Cardiac septum (tissue), 1 donor: ENCODE results near the gene TMEM138. TPM values are rescaled to one million over a fixed set of nuclear protein-coding genes. Genes with fewer than 3 reads are reported as not detected.

ENCODE experiments used
- DNase-seq: peaks from one replicate; pipeline ENCODE4 v3.0.0-alpha.2; 2020; ENCODE audit warnings: low spot score
- intact Hi-C: fragments of 100-400 bp; cut with DNase I; formaldehyde crosslinking; loops from one replicate; pipeline ENCODE4 v1.14.0; 2022
- long read RNA-seq: library from polyadenylated mRNA; unstranded; transcript quantifications from one replicate; pipeline ENCODE4 v2.0.0, GENCODE V29; 2021
- total RNA-seq: library from RNA; stranded (reverse); fragmentation: NEBNext Ultra II Directional; extraction: Animal tissue kit (Norgen Biotek cat#: 25700); gene quantifications from one replicate; pipeline ENCODE4 v1.2.1, GENCODE V29; 2021
- donor health status: DM: no; HTN: no; CAD: no.

Gene TMEM138
- total RNA-seq: 17.9 TPM
- long read RNA-seq, transcript TMEM138-201 (5 exons, 1,848 nt): major isoform, 5 of 12 reads
- long read RNA-seq, partial matches to known transcripts: 0 of 12 reads
- long read RNA-seq, other reads (novel, unspliced or antisense): 3 of 12 reads

GRCh38 chr11:61361741-61362541 lies at the start of gene TMEM138, which contains the start of gene CYB561A3:
Gene TMEM138 (plus strand): TSS chr11:61362374. CDS start chr11:61364391, 2,017 bp downstream.
Gene CYB561A3 (minus strand): TSS chr11:61361882. CDS start chr11:61356713, 5,169 bp downstream.
- DNase-seq: peak; percentile 96
- intact Hi-C loops: loop anchor here (1.0 kb wide), 1 partner anchor 29 kb away; the partner anchor contains the start of genes DDB1 and TKFC

GRCh38 chr11:61315260-61315659 lies 46.9 kb upstream of the TMEM138 start:
- intact Hi-C loops: no loop called here
- DNase-seq: no peak

DNA sequence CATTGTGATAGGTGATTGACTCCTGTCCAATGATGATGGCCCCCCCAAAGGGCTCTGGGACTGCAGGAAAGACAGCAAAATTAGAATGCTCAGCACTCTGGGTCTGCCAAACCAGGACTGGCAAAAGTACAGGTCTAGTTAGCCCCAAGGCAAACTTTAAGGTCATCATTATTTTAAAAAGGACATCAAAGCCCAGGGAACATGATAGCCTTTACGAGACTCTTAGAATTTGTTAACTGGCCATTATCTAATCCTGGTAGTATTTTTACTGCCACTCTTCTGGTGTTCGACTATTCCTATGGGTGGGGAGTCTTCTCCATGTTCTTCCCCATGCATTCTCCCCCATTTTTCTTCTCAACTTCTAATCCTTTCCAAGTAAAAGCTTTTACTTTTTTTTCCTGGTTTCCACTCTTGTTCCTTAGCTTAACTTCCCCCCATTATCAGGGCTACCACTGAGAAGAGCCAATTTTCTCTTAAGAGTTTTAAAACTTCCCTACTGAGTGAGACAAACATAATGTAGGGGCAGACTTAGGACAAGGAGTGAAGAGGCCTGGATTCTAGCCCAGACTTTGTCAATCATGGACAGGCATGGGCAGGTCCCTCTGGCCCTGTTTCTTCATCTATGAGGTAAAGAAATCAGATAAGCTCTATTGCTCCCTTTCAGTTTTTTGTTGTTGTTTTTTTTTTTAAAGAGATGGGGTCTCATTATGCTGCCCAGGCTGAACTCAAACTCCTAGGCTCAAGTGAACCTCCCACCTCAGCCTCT lies 36.3 kb upstream of the TMEM138 start:
- intact Hi-C loops: no loop called here
- DNase-seq: peak; percentile 14

DNA sequence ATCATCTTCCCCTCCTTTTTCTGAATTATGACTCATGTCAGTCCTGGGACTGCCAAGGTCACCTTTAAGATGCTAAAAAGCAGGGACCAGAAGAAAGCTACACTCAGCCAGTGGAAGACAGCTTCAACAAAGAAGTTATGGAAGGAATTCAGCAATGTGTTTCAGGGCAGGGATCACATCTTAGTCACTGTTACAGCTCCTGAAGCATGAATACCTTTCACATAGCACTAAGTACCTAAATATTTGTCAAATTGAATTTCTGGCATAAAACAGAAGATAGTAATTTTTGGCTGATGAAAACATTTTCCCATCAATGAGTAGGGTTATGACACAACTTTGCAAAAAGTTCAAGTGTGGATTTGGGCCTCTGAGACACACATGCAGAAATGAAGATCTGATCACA lies 34.5 kb upstream of the TMEM138 start:
- DNase-seq: no peak
- intact Hi-C loops: no loop called here

GRCh38 chr11:61328351-61328750 lies 33.8 kb upstream of the TMEM138 start:
- peak; percentile 50 for DNase-seq
- intact Hi-C loops: no loop called here

- no peak for DNase-seq
- intact Hi-C loops: loop anchor here (5.0 kb wide), 1 partner anchor 33 kb away; the partner anchor contains the start of gene VWCE
Observed at GRCh38 chr11:61329871-61330270, 32.3 kb upstream of the TMEM138 start.

GRCh38 chr11:61331651-61332050 lies 30.5 kb upstream of the TMEM138 start:
- DNase-seq: no peak
- intact Hi-C loops: loop anchor here (5.0 kb wide), 1 partner anchor 34 kb away; the partner anchor contains the start of gene VWCE

GRCh38 chr11:61332281-61332796 lies 29.8 kb upstream of the TMEM138 start:
- DNase-seq: no peak
- intact Hi-C loops: loop anchor here (5.0 kb wide), 1 partner anchor 35 kb away; the partner anchor contains the start of gene VWCE

DNA sequence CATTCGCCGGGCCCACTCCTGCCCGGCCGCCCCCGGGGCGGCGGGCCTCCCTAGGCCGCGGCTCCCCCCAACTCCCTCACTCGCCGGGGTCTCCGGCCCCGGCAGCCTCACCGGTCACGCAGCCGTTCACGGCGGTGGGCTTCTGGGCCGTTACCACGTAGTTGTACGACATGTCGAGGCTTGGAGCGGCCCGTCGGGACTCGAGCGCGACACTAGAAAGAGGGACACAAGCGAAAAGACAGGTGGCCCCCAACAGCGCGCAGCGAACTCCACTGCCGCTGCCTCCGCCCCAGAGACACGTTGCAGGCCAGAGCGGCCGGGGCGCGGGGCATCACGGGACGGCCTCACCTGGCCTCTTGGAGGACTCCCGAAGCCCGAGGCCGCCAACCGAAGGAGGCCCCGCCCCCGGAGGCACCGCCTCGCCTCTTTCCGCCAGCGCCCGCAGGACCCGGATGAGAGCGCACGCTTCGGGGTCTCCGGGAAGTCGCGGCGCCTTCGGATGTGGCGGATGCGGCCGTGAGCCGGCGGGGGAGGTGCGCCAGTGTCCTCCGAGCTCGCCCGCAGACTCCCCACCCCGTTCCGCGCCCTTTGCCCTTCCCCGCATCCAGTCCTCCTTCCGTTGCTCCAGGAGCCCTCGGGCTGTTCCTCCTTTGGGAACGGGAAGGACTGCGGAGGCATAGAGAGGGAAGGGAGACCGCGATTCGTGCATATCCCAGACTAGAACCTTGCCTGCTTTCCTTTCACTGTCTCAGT lies 29.2 kb upstream of the TMEM138 start, which contains the start of the genes DDB1 and TKFC:
DDB1 (minus strand) TSS at position 309 of the 753 bp plus-strand sequence; CDS start at position 172, 137 bp downstream.
TKFC (plus strand) TSS at position 432 of the 753 bp plus-strand sequence. CDS start 1,501 bp downstream, outside the sequence.
- intact Hi-C loops: loop anchor here (1.0 to 5.0 kb wide), 2 partner anchors 29 to 36 kb away; partner anchors contain the start of genes TMEM138 and VWCE
- peak; percentile 98 for DNase-seq

- DNase-seq: peak; percentile 47
- intact Hi-C loops: loop anchor here (1.0 to 5.0 kb wide), 2 partner anchors 29 to 36 kb away; partner anchors contain the start of genes TMEM138 and VWCE
Observed at GRCh38 chr11:61333550-61334433, 28.4 kb upstream of the TMEM138 start.

- intact Hi-C loops: loop anchor here (5.0 kb wide), 1 partner anchor 37 kb away; the partner anchor contains the start of gene VWCE
- DNase-seq: peak; percentile 67
Observed at GRCh38 chr11:61334434-61335354, 27.5 kb upstream of the TMEM138 start.

DNA sequence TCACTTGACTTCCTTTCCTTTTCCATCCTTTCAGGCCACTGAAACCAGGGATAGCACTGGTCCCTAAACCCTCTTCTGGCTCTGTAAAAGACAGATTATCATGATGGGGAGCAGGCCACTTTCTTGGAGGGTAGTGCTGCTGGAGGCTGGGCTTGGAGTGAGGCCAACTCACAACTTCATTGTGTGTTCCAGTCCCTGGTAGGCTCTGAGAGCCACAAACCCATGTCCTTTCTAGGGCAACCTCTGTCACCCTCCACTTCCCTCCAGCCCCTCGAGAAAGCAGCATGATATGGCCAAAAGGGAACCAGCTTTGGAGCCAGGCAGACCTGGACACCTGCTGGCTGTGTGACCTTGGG lies 26.8 kb upstream of the TMEM138 start:
- intact Hi-C loops: no loop called here

GRCh38 chr11:61336171-61336935 lies 25.8 kb upstream of the TMEM138 start:
- peak; percentile 91 for DNase-seq
- intact Hi-C loops: loop anchor here (1.0 kb wide), 1 partner anchor 49 kb away; no protein-coding TSS in a partner anchor

More for the DNA sequence above, 26.8 kb upstream of the TMEM138 start:
- peak; percentile 68 for DNase-seq

DNA sequence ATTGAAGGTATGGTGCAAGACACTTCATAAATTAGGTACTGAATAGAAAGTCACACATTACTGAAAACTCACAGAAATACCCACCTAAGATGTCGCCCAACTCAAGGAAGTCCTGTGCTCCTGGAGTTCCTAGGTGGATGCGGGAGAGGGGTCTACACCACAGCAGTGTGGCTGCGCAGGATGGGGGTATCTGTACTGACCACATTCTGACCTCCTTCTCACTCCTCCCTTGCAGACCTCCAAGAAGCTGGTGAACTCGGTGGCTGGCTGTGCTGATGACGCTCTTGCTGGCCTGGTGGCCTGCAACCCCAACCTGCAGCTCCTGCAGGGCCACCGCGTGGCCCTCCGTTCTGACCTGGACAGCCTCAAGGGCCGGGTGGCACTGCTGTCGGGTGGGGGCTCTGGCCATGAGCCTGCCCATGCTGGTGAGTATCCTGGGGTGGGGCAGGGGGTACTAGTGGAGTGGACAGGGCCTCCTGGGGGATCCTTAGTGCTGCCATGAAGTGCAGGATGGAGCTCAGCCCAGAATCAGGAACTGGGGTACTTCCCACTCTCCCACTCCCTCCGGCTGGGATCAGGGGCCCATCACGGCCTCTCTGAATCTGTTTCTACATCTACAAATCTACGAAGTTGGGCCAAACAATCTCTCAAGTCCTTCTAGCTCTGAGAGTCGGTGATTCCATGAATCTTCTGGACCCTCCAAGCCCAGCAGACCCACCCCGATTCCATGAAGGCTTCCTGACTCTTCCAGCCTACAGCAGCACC lies 24.3 kb upstream of the TMEM138 start:
- DNase-seq: peak; percentile 46
- intact Hi-C loops: no loop called here
